Suprapubic skin (tissue), 3 donors: Measurements from ENCODE around the gene TEAD1.

Experiments used
- POLR2A ChIP-seq, 2 donors: fragments of 450-650 bp; IDR thresholded peaks; one replicate each; pipeline ENCODE4 v1.6.1; 2017; ENCODE audit warnings: antibody characterized with exemption in 2 of 2, mild to moderate bottlenecking in 2 of 2, moderate library complexity in 2 of 2
- TF ChIP-seq, protein P1 (sequence below), 2 donors: fragments of 200-600 bp in 1 of 2; fragments of 450-650 bp in 1 of 2; sonication (generic) in 1 of 2; IDR thresholded peaks; one replicate each; pipeline ENCODE4 v1.5.1; 2016 to 2019; ENCODE audit warnings: antibody characterized with exemption in 2 of 2, mild to moderate bottlenecking in 1 of 2, moderate library complexity in 1 of 2

DNA sequence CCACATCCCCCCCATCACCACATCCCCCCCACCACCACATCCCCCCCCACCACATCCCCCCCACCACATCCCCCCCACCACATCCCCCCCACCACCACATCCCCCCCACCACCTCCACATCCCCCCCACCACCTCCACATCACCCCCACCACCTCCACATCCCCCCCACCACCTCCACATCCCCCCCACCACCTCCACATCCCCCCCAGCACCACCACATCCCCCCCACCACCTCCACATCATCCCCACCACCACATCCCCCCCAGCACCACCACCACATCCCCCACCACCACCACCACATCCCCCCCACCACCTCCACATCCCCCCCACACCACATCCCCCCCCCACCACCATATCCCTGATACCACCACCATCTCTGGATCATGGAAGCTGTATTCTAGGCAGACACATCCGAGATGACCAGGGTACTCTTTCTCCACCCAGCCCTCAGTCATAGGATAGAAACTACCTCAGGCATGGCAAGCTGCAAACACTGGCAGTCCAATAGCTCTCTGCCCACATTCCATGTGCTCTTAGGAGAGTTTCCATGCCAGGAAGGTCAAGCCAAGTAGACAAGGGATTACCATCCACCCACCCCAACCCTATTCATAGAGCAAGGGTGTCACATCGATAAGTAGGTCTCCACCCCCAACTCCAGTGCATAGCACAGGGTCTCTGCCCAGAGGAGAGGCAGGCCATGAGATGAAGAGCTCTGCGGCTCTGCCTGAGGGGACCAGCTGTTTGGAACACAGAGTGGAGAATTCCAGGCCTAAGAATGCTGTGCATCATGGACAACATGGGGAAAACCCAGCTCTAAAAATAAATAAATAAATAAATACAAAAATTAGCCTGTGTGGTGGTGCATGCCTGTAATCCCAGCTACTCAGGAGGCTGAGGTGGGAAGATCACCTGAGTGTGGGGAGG, 33.0 kb upstream of the TEAD1 start:
- TF ChIP-seq, protein P1, sequence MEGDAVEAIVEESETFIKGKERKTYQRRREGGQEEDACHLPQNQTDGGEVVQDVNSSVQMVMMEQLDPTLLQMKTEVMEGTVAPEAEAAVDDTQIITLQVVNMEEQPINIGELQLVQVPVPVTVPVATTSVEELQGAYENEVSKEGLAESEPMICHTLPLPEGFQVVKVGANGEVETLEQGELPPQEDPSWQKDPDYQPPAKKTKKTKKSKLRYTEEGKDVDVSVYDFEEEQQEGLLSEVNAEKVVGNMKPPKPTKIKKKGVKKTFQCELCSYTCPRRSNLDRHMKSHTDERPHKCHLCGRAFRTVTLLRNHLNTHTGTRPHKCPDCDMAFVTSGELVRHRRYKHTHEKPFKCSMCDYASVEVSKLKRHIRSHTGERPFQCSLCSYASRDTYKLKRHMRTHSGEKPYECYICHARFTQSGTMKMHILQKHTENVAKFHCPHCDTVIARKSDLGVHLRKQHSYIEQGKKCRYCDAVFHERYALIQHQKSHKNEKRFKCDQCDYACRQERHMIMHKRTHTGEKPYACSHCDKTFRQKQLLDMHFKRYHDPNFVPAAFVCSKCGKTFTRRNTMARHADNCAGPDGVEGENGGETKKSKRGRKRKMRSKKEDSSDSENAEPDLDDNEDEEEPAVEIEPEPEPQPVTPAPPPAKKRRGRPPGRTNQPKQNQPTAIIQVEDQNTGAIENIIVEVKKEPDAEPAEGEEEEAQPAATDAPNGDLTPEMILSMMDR (IDR thresholded peaks at IDR 0.05) = no peak
- TF ChIP-seq POLR2A (IDR thresholded peaks at IDR 0.05) = no peak
